HCT116 (cell line): ENCODE measurements around the gene CDC6. TPM values are rescaled to one million over a fixed set of nuclear protein-coding genes. Genes with fewer than 3 reads are reported as not detected.

Experiments used
- ATAC-seq: fragments of 200-7000 bp; cut with Tn5 transposase; 2 replicates; pipeline ENCODE4 v1.9.1; 2020; ENCODE audit warnings: mild to moderate bottlenecking, moderate library complexity
- BruUV-seq: library from RNA; stranded (reverse); fragments of 400-500 nt; replicated peaks from 2 replicates; lab custom pipeline; 2021; lab: Mats Ljungman, UMichigan
- CTCF ChIA-PET: fragments of 300-600 bp; sonication (Branson Sonifier 250); formaldehyde crosslinking; loops from one replicate; lab custom pipeline; 2021; ENCODE audit warnings: antibody characterized with exemption; lab: Charles Lee
- POLR2A ChIA-PET: fragments of 300-600, 350-600 bp; sonication (Branson Sonifier 250); formaldehyde crosslinking; loops from one replicate; lab custom pipeline; 2021; ENCODE audit warnings: antibody characterized with exemption; lab: Charles Lee
- RAD21 ChIA-PET, 2 experiments: fragments of 300-600 bp; sonication (Branson Sonifier 250); formaldehyde crosslinking; loops; one replicate each; lab custom pipeline; 2023; ENCODE audit warnings: low total read pairs in 2 of 2; ENCODE audit not compliant: uncharacterized antibody in 2 of 2, unreplicated experiment in 2 of 2, low non-redundant PET in 1 of 2; lab: Charles Lee
- DNase-seq: peaks from one replicate; pipeline ENCODE4 v3.0.0-alpha.2; 2010; ENCODE audit warnings: low read depth, low spot score
- H2AFZ ChIP-seq: fragments of 200-600 bp; shearing (Covaris generic), sonication (generic); 2 replicates; pipeline ENCODE4 v1.6.1; 2017; ENCODE audit warnings: low read depth, mixed run types, mixed read lengths, antibody characterized with exemption, low read length; ENCODE audit not compliant: poor library complexity, severe bottlenecking
- H3K27ac ChIP-seq: 2 replicates; pipeline ENCODE4 v1.5.1; 2012; ENCODE audit warnings: low read depth, low read length
- H3K27me3 ChIP-seq: fragments of 200-600 bp; sonication (generic); 2 replicates; pipeline ENCODE4 v1.6.1; 2016; ENCODE audit warnings: mixed run types, low read length, mixed read lengths; ENCODE audit not compliant: insufficient read depth
- H3K36me3 ChIP-seq, 2 experiments: fragments of 200-500 bp in 1 of 2; fragments of 200-600 bp in 1 of 2; sonication (Bioruptor generic) in 1 of 2; sonication (generic) in 1 of 2; 2 replicates each; pipeline versions ENCODE4 v1.5.1 to v1.6.1; 2014 to 2016; ENCODE audit warnings: low read length in 2 of 2, inconsistent platforms in 1 of 2, mixed read lengths in 1 of 2, mixed run types in 1 of 2; ENCODE audit not compliant: insufficient read depth in 2 of 2, control insufficient read depth in 1 of 2
- H3K4me1 ChIP-seq, 2 experiments: fragments of 200-600 bp in 1 of 2; sonication (generic) in 1 of 2; 2 replicates each; pipeline versions ENCODE4 v1.5.1 to v1.6.1; 2012 to 2017; ENCODE audit warnings: low read length in 2 of 2, inconsistent platforms in 1 of 2, mild to moderate bottlenecking in 1 of 2, mixed read lengths in 1 of 2, mixed run types in 1 of 2, moderate library complexity in 1 of 2; ENCODE audit not compliant: insufficient read depth in 2 of 2, control insufficient read depth in 1 of 2
- H3K4me2 ChIP-seq: fragments of 200-600 bp; sonication (generic); 2 replicates; pipeline ENCODE4 v1.6.1; 2017; ENCODE audit warnings: mixed run types, low read length, mixed read lengths
- H3K4me3 ChIP-seq, 2 experiments: fragments of 200-600 bp in 1 of 2; sonication (generic) in 1 of 2; replicated peaks in 1 of 2; 2 replicates each; pipeline ENCODE4 v1.5.1; 2011 to 2016; ENCODE audit warnings: low read length in 2 of 2, control low read depth in 1 of 2, low read depth in 1 of 2, mild to moderate bottlenecking in 1 of 2, mixed read lengths in 1 of 2, mixed run types in 1 of 2
- H3K79me2 ChIP-seq: fragments of 200-600 bp; sonication (generic); 2 replicates; pipeline ENCODE4 v1.6.1; 2017; ENCODE audit warnings: mild to moderate bottlenecking, mixed run types, low read length, moderate library complexity, mixed read lengths; ENCODE audit not compliant: insufficient read depth
- H3K9ac ChIP-seq: fragments of 200-600 bp; sonication (generic); 2 replicates; pipeline ENCODE4 v1.6.1; 2016; ENCODE audit warnings: low read length, mixed read lengths
- H3K9me2 ChIP-seq: fragments of 200-600 bp; sonication (generic), shearing (Covaris generic); 2 replicates; pipeline ENCODE4 v1.6.1; 2017; ENCODE audit warnings: mixed run types, mild to moderate bottlenecking, moderate library complexity; ENCODE audit not compliant: insufficient read depth
- H3K9me3 ChIP-seq, 2 experiments: fragments of 200-500 bp in 1 of 2; fragments of 200-600 bp in 1 of 2; sonication (Bioruptor generic) in 1 of 2; sonication (generic) in 1 of 2; 2 replicates each; pipeline ENCODE4 v1.6.1; 2014 to 2017; ENCODE audit warnings: low read length in 2 of 2, mixed read lengths in 2 of 2, inconsistent platforms in 1 of 2, low read depth in 1 of 2, mild to moderate bottlenecking in 1 of 2, mixed run types in 1 of 2, moderate library complexity in 1 of 2; ENCODE audit not compliant: control insufficient read depth in 1 of 2, insufficient read depth in 1 of 2
- H4K20me1 ChIP-seq: fragments of 200-600 bp; sonication (generic), shearing (Covaris generic); 2 replicates; pipeline ENCODE4 v1.6.1; 2017; ENCODE audit warnings: mixed run types, mild to moderate bottlenecking, moderate library complexity; ENCODE audit not compliant: insufficient read depth
- ATF3 ChIP-seq: IDR thresholded peaks from 2 replicates; pipeline ENCODE4 v1.6.1; 2012
- CBX3 ChIP-seq: IDR thresholded peaks from 2 replicates; pipeline ENCODE4 v1.6.1; 2012; ENCODE audit warnings: low read depth
- CTCF ChIP-seq, 3 experiments: fragments of 200-600 bp in 1 of 3; sonication (generic) in 1 of 3; IDR thresholded peaks in 2 of 3; conservative IDR thresholded peaks in 1 of 3; 2 replicates each; pipeline ENCODE4 v1.5.1; 2012 to 2017; ENCODE audit warnings: low read depth in 2 of 3, low read length in 2 of 3, antibody characterized with exemption in 1 of 3, borderline replicate concordance in 1 of 3, control low read depth in 1 of 3, mild to moderate bottlenecking in 1 of 3, mixed read lengths in 1 of 3, mixed run types in 1 of 3, moderate library complexity in 1 of 3; ENCODE audit not compliant: insufficient read depth in 1 of 3
- ELF1 ChIP-seq: IDR thresholded peaks from 2 replicates; pipeline ENCODE4 v1.6.1; 2012; ENCODE audit warnings: low read depth, borderline replicate concordance
- EZH2phosphoT487 ChIP-seq: fragments of 200-600 bp; IDR thresholded peaks from 2 replicates; pipeline ENCODE4 v1.6.1; 2018; ENCODE audit warnings: antibody characterized with exemption, borderline replicate concordance
- FOSL1 ChIP-seq: IDR thresholded peaks from 2 replicates; pipeline ENCODE4 v1.6.1; 2012; ENCODE audit warnings: low read depth
- JUND ChIP-seq: IDR thresholded peaks from 2 replicates; pipeline ENCODE4 v1.6.1; 2012
- MAX ChIP-seq: IDR thresholded peaks from 2 replicates; pipeline ENCODE4 v1.6.1; 2012
- POLR2A ChIP-seq: IDR thresholded peaks from 2 replicates; pipeline ENCODE4 v1.7.0; 2011; ENCODE audit warnings: borderline replicate concordance; ENCODE audit not compliant: insufficient read depth, insufficient read length; ENCODE audit errors: extremely low read depth
- REST ChIP-seq: IDR thresholded peaks from 2 replicates; pipeline ENCODE4 v1.6.1; 2012; ENCODE audit warnings: low read depth
- SIN3A ChIP-seq: IDR thresholded peaks from 2 replicates; pipeline ENCODE4 v1.6.1; 2012; ENCODE audit warnings: low read depth
- SP1 ChIP-seq: IDR thresholded peaks from 2 replicates; pipeline ENCODE4 v1.6.1; 2012; ENCODE audit warnings: low read depth
- SRF ChIP-seq: IDR thresholded peaks from 2 replicates; pipeline ENCODE4 v1.6.1; 2012; ENCODE audit warnings: low read depth
- TCF7L2 ChIP-seq: IDR thresholded peaks from 2 replicates; pipeline ENCODE4 v1.7.0; 2011; ENCODE audit warnings: borderline replicate concordance, inconsistent platforms; ENCODE audit not compliant: insufficient read depth, insufficient read length; ENCODE audit errors: extremely low read depth
- YY1 ChIP-seq: IDR thresholded peaks from 2 replicates; pipeline ENCODE4 v1.6.1; 2011; ENCODE audit warnings: low read length, low read depth, moderate library complexity, mild to moderate bottlenecking; ENCODE audit not compliant: insufficient replicate concordance; ENCODE audit errors: extremely low read depth
- ZBTB33 ChIP-seq: IDR thresholded peaks from 2 replicates; pipeline ENCODE4 v1.6.1; 2011; ENCODE audit warnings: mild to moderate bottlenecking, low read length, moderate library complexity; ENCODE audit not compliant: insufficient replicate concordance; ENCODE audit errors: extremely low read depth
- intact Hi-C: fragments of 100-400 bp; cut with micrococcal nuclease; formaldehyde crosslinking; loops from 2 replicates; pipeline ENCODE4 v1.10.0; 2022
- total RNA-seq: library from RNA; stranded (reverse); gene quantifications from one replicate; pipeline ENCODE4 v1.2.1, GENCODE V29; 2021; ENCODE audit not compliant: unreplicated experiment

The CDC6 gene
- total RNA-seq, 1 experiment from 2014 or later: 117 TPM

- Histone ChIP-seq H3K27ac (no peak overlapping the region), H3K4me3 (no peak overlapping the region), H3K9me2 (no peaks in the 10 kb centered on the region), H3K36me3 (peaks cover 0 to 8% of the 10 kb centered on the region in 2 experiments; a peak in 1 of 4 replicates), H3K79me2 (peaks cover 70% of the 10 kb centered on the region), H3K27me3 (no peaks in the 10 kb centered on the region), H3K4me2 (no peak overlapping the region), H4K20me1 (no peaks in the 10 kb centered on the region; the same call in 1 of the 2 replicates), H3K4me1 (peaks cover 30 to 49% of the 10 kb centered on the region in 2 experiments), H2AFZ (no peak overlapping the region), H3K9me3 (no peaks in the 10 kb centered on the region), H3K9ac (no peak overlapping the region)
- RAD21 ChIA-PET: no interaction called here
- BruUV-seq: no TSS peak
- POLR2A ChIA-PET: no interaction called here
- CTCF ChIA-PET: no interaction called here
- intact Hi-C loops: no loop called here
- TF ChIP-seq MAX (no peak), ELF1 (no peak), ATF3 (no peak), EZH2phosphoT487 (no peak), TCF7L2 (no peak), CTCF (IDR thresholded peaks at IDR 0.05 in 2 of 3, conservative IDR thresholded peaks at IDR 0.05 in 1 of 3; ENCODE audit: borderline replicate concordance in 1 of 3, insufficient read depth in 1 of 3, low read depth in 2 of 3, low read length in 2 of 3) (no peak), POLR2A (no peak), JUND (no peak), REST (no peak), ZBTB33 (no peak), CBX3 (no peak), FOSL1 (no peak), YY1 (no peak), SIN3A (no peak), SRF (no peak), SP1 (no peak)
- DNase-seq: no peak
- ATAC-seq: no peak
Measured at GRCh38 chr17:40337351-40337750, 49.7 kb downstream of the CDC6 start.
